LNCaP clone FGC (cell line): ENCODE data around the gene CDKAL1.

Experiments
- DNase-seq: peaks from one replicate; pipeline ENCODE4 v3.0.0-alpha.2; 2011; ENCODE audit warnings: low read depth
- H3K4me3 ChIP-seq: 2 replicates; pipeline ENCODE4 v1.5.1; 2011; ENCODE audit warnings: mild to moderate bottlenecking, low read depth, low read length, control low read depth
- CTCF ChIP-seq: IDR thresholded peaks from 2 replicates; pipeline ENCODE4 v1.5.1; 2012; ENCODE audit warnings: mild to moderate bottlenecking; ENCODE audit not compliant: control insufficient read depth, insufficient read depth; ENCODE audit errors: extremely low read depth

Gene CDKAL1

GRCh38 chr6:21024616-21025015 is 490.4 kb downstream of the CDKAL1 start:
- H3K4me3 ChIP-seq: no peak overlapping the region
- DNase-seq: no peak
- no peak for TF ChIP-seq CTCF

- TF ChIP-seq CTCF: no peak
- peak; percentile 59 for DNase-seq
Observed at GRCh38 chr6:21026576-21027273, 492.5 kb downstream of the CDKAL1 start.

GRCh38 chr6:21027507-21027906 is 493.2 kb downstream of the CDKAL1 start:
- TF ChIP-seq CTCF: no peak
- no peak for DNase-seq
- no peak overlapping the region for H3K4me3 ChIP-seq

More at GRCh38 chr6:21026576-21027273, 492.5 kb downstream of the CDKAL1 start:
- H3K4me3 ChIP-seq: no peak overlapping the region

GRCh38 chr6:21031182-21031581 is 496.9 kb downstream of the CDKAL1 start:
- no peak for DNase-seq
- TF ChIP-seq CTCF: no peak
- no peak overlapping the region for H3K4me3 ChIP-seq

GRCh38 chr6:21033084-21033483 is 498.8 kb downstream of the CDKAL1 start:
- H3K4me3 ChIP-seq: no peak overlapping the region
- TF ChIP-seq CTCF: no peak
- no peak for DNase-seq

- DNase-seq: no peak
- TF ChIP-seq CTCF: no peak
- H3K4me3 ChIP-seq: no peak overlapping the region
Observed at GRCh38 chr6:21033575-21034026, 499.3 kb downstream of the CDKAL1 start.

- H3K4me3 ChIP-seq: no peak overlapping the region
- TF ChIP-seq CTCF: no peak
- no peak for DNase-seq
Observed at GRCh38 chr6:21034345-21034744, 500.1 kb downstream of the CDKAL1 start.
